ENCODE measurements around the gene TAF4.

The TAF4 gene

GRCh38 chr20:62046431-62046830 lies 19.2 kb downstream of the TAF4 start:
- Histone ChIP-seq H3K4me1 (ENCODE audit: insufficient read depth, insufficient read length) (peaks cover 38% of the 10 kb centered on the region), H3K9me3 (ENCODE audit: insufficient read depth, low read length) (no peaks in the 10 kb centered on the region), H3K27me3 (ENCODE audit: insufficient read depth, insufficient read length) (no peaks in the 10 kb centered on the region), H3K4me3 (ENCODE audit: insufficient read length, low read depth) (no peak overlapping the region), H3K9ac (ENCODE audit: insufficient read length, low read depth) (no peak overlapping the region), H3K36me3 (ENCODE audit: insufficient read depth, insufficient read length, low read length) (peaks cover 15% of the 10 kb centered on the region)
- TF ChIP-seq YY1 (IDR thresholded peaks at IDR 0.05; ENCODE audit: insufficient read depth, insufficient read length): no peak
- no peak for DNase-seq (ENCODE audit: low read depth, low spot score)

GRCh38 chr20:62045529-62046285 lies 20.0 kb downstream of the TAF4 start:
- Histone ChIP-seq H3K36me3 (ENCODE audit: insufficient read depth, insufficient read length, low read length) (peaks cover 15% of the 10 kb centered on the region), H3K4me1 (ENCODE audit: insufficient read depth, insufficient read length) (peaks cover 37% of the 10 kb centered on the region), H3K9ac (ENCODE audit: insufficient read length, low read depth) (no peak overlapping the region), H3K27me3 (ENCODE audit: insufficient read depth, insufficient read length) (no peaks in the 10 kb centered on the region), H3K4me3 (ENCODE audit: insufficient read length, low read depth) (no peak overlapping the region), H3K9me3 (ENCODE audit: insufficient read depth, low read length) (no peaks in the 10 kb centered on the region)
- TF ChIP-seq YY1 (IDR thresholded peaks at IDR 0.05; ENCODE audit: insufficient read depth, insufficient read length) (no peak), SUZ12 (IDR thresholded peaks at IDR 0.05; ENCODE audit: extremely low read depth, insufficient read depth, insufficient read length) (no peak)
- no peak for DNase-seq (ENCODE audit: low read depth, low spot score)

DNA sequence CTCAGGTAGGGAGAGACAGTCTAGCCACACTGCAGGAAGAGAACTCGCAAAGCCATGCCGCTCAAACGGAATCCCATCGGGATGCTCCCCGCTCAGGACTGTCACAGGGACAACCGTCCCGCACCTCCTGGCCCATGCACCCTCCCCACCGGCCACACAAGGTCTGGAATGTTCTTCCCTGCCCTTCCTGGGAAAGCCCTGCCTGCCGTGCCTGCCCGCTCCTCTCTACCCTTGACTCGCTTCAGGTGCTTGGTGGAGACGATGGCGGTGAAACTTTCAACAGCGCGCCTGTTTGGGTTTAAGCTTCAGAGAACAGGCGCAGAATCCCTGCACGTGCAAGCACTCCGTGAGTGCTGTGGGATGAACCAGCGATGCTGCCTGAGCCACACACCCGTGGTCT lies 20.6 kb downstream of the TAF4 start:
- TF ChIP-seq ZNF274 (IDR thresholded peaks at IDR 0.05; ENCODE audit: low read depth, low read length) (no peak), SUZ12 (IDR thresholded peaks at IDR 0.05; ENCODE audit: extremely low read depth, insufficient read depth, insufficient read length) (no peak), YY1 (IDR thresholded peaks at IDR 0.05; ENCODE audit: insufficient read depth, insufficient read length) (no peak)
- Histone ChIP-seq H3K9me3 (ENCODE audit: insufficient read depth, low read length) (no peaks in the 10 kb centered on the region), H3K27me3 (ENCODE audit: insufficient read depth, insufficient read length) (no peaks in the 10 kb centered on the region), H3K4me1 (ENCODE audit: insufficient read depth, insufficient read length) (peaks cover 32% of the 10 kb centered on the region), H3K9ac (ENCODE audit: insufficient read length, low read depth) (no peak overlapping the region), H3K4me3 (ENCODE audit: insufficient read length, low read depth) (no peak overlapping the region), H3K36me3 (ENCODE audit: insufficient read depth, insufficient read length, low read length) (peaks cover 11% of the 10 kb centered on the region)
- no peak for DNase-seq (ENCODE audit: low read depth, low spot score)

DNA sequence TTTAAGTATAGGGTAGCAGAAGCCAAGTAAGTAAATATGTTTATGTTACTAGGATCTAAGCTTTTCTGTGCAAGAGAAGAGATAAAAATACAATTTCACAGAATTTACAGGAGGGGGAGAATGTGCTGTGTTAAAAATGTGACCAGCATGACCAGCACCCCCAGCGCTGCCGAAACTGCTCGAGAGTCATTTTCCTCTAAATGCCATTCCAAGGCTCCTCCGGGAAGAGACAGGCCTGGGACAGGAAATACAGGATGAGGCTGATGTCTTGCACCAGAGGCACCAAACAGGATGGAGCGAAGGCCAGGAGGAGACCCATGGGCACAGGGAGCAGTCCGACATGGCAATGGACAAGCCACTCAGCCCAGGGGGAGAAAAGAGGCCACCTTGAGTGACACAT lies 21.1 kb downstream of the TAF4 start:
- no peak for TF ChIP-seq YY1 (IDR thresholded peaks at IDR 0.05; ENCODE audit: insufficient read depth, insufficient read length)
- no peak for TF ChIP-seq ZNF274 (IDR thresholded peaks at IDR 0.05; ENCODE audit: low read depth, low read length)
- no peak for TF ChIP-seq SUZ12 (IDR thresholded peaks at IDR 0.05; ENCODE audit: extremely low read depth, insufficient read depth, insufficient read length)
- Histone ChIP-seq H3K4me1 (ENCODE audit: insufficient read depth, insufficient read length) (peaks cover 27% of the 10 kb centered on the region), H3K4me3 (ENCODE audit: insufficient read length, low read depth) (no peak overlapping the region), H3K9ac (ENCODE audit: insufficient read length, low read depth) (no peak overlapping the region), H3K27me3 (ENCODE audit: insufficient read depth, insufficient read length) (no peaks in the 10 kb centered on the region), H3K36me3 (ENCODE audit: insufficient read depth, insufficient read length, low read length) (peaks cover 7% of the 10 kb centered on the region), H3K9me3 (ENCODE audit: insufficient read depth, low read length) (no peaks in the 10 kb centered on the region)
- DNase-seq (ENCODE audit: low read depth, low spot score): no peak

DNA sequence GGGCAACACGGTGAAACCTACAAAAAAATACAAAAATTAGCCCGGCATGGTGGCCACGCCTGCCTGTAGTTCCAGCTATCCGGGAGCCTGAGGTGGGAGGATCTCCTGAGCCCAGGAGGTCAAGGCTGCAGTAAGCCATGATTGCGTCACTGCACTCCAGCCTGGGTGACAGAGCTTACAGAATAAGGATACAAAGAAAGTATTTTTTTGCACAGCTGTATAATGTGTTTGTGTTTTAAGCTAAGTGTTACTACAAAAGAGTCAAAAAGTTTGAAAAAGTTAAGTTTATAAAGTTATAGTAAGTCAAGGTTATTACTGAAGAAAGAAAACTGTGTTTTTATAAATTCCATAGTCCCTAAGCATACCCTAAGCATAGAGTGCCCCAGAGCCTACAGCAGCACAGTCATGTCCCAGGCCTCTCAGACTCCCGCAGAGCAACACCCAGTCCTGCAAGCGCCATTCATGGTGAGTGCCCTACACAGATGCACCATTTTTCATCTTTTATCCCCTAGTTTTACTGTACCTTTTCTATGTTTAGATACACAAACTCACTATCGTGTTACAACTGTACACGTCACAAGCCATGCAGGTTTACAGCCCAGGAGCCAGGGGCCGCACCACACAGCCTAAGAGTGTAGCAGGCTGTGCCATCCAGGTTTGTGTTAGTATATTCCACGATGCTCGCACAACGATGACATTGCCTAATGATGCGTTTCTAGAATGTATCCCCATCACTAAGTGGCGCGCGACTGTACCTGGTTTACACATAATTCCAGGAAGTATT lies 22.4 kb downstream of the TAF4 start:
- TF ChIP-seq YY1 (IDR thresholded peaks at IDR 0.05; ENCODE audit: insufficient read depth, insufficient read length): no peak
- no peak for TF ChIP-seq ZNF274 (IDR thresholded peaks at IDR 0.05; ENCODE audit: low read depth, low read length)
- TF ChIP-seq SUZ12 (IDR thresholded peaks at IDR 0.05; ENCODE audit: extremely low read depth, insufficient read depth, insufficient read length): no peak
- Histone ChIP-seq H3K9me3 (ENCODE audit: insufficient read depth, low read length) (no peaks in the 10 kb centered on the region), H3K4me3 (ENCODE audit: insufficient read length, low read depth) (no peak overlapping the region), H3K27me3 (ENCODE audit: insufficient read depth, insufficient read length) (no peaks in the 10 kb centered on the region), H3K4me1 (ENCODE audit: insufficient read depth, insufficient read length) (peaks cover 19% of the 10 kb centered on the region), H3K36me3 (ENCODE audit: insufficient read depth, insufficient read length, low read length) (peaks cover 7% of the 10 kb centered on the region), H3K9ac (ENCODE audit: insufficient read length, low read depth) (no peak overlapping the region)
- DNase-seq (ENCODE audit: low read depth, low spot score): no peak

DNA sequence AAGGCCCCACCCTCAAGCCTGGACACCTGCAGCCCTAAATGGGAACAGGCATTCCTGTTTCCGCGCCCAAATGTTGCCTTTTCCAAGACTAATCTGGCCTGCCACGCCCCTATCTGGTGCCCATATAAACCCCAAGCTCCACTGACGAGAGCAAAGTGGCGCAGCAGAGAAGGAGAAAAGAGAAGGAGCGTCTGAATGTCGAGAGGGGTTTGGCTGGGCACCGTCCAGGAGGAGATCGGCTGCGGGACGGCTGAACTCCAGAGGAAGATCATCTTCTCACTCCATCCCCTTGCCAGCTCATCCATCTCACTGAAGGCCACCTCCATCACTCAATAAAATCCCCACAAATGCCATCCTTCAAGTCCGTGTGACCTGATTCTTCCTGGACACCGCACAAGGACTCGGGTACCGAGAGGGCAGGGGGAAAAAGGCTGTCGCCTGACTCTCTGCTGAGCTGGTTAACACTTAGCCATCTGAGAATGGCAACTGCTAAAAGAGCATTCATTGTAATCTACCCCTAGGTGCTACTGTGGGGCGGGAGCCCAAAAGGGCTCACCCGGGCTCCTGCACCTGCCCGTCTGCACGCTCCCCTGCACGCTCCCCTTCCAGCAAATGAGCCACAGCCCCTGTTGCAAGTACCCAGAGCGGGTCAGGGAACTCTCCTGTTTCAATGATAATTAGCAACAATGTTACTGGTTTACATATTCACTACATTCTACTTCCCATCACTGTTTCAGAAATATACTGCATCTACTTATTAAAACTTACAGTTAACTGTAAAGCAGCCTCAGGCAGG lies 23.5 kb downstream of the TAF4 start:
- Histone ChIP-seq H3K27me3 (ENCODE audit: insufficient read depth, insufficient read length) (no peaks in the 10 kb centered on the region), H3K4me1 (ENCODE audit: insufficient read depth, insufficient read length) (peaks cover 11% of the 10 kb centered on the region), H3K36me3 (ENCODE audit: insufficient read depth, insufficient read length, low read length) (peaks cover 3% of the 10 kb centered on the region), H3K9me3 (ENCODE audit: insufficient read depth, low read length) (no peaks in the 10 kb centered on the region), H3K9ac (ENCODE audit: insufficient read length, low read depth) (no peak overlapping the region), H3K4me3 (ENCODE audit: insufficient read length, low read depth) (no peak overlapping the region)
- DNase-seq (ENCODE audit: low read depth, low spot score): no peak
- no peak for TF ChIP-seq SUZ12 (IDR thresholded peaks at IDR 0.05; ENCODE audit: extremely low read depth, insufficient read depth, insufficient read length)
- no peak for TF ChIP-seq ZNF274 (IDR thresholded peaks at IDR 0.05; ENCODE audit: low read depth, low read length)
- no peak for TF ChIP-seq YY1 (IDR thresholded peaks at IDR 0.05; ENCODE audit: insufficient read depth, insufficient read length)

GRCh38 chr20:62040933-62041332 lies 24.7 kb downstream of the TAF4 start:
- Histone ChIP-seq H3K9me3 (ENCODE audit: insufficient read depth, low read length) (no peaks in the 10 kb centered on the region), H3K27me3 (ENCODE audit: insufficient read depth, insufficient read length) (no peaks in the 10 kb centered on the region), H3K36me3 (ENCODE audit: insufficient read depth, insufficient read length, low read length) (peaks cover 3% of the 10 kb centered on the region)

More at GRCh38 chr20:62040933-62041332, 24.7 kb downstream of the TAF4 start:
- peaks cover 15% of the 10 kb centered on the region for H3K4me1 ChIP-seq (ENCODE audit: insufficient read depth, insufficient read length)
- no peak overlapping the region for H3K4me3 ChIP-seq (ENCODE audit: insufficient read length, low read depth)
- no peak overlapping the region for H3K9ac ChIP-seq (ENCODE audit: insufficient read length, low read depth)
- TF ChIP-seq SUZ12 (IDR thresholded peaks at IDR 0.05; ENCODE audit: extremely low read depth, insufficient read depth, insufficient read length) (no peak), ZNF274 (IDR thresholded peaks at IDR 0.05; ENCODE audit: low read depth, low read length) (no peak), YY1 (IDR thresholded peaks at IDR 0.05; ENCODE audit: insufficient read depth, insufficient read length) (no peak)
- no peak for DNase-seq (ENCODE audit: low read depth, low spot score)

Measured in NT2/D1 (cell line).